Gastroesophageal sphincter (tissue), 3 donors: ENCODE data around the gene SLIT3.

Experiments used
- CTCF ChIP-seq, 4 experiments: fragments of 200-600 bp in 2 of 4; fragments of 450-650 bp in 2 of 4; sonication (generic) in 1 of 4; IDR thresholded peaks; one replicate each; pipeline ENCODE4 v1.5.1; 2017 to 2019; ENCODE audit warnings: antibody characterized with exemption in 4 of 4, mild to moderate bottlenecking in 2 of 4, moderate library complexity in 2 of 4
- EP300 ChIP-seq: sonication (generic); formaldehyde crosslinking; IDR thresholded peaks from one replicate; pipeline ENCODE4 v1.6.1; 2017; ENCODE audit warnings: antibody characterized with exemption, mild to moderate bottlenecking
- POLR2A ChIP-seq, 2 donors: fragments of 450-650 bp; IDR thresholded peaks; one replicate each; pipeline ENCODE4 v1.6.1; 2017; ENCODE audit warnings: antibody characterized with exemption in 2 of 2, mild to moderate bottlenecking in 2 of 2, moderate library complexity in 1 of 2
- POLR2AphosphoS5 ChIP-seq: sonication (generic); formaldehyde crosslinking; IDR thresholded peaks from one replicate; pipeline ENCODE4 v1.6.1; 2017; ENCODE audit warnings: antibody characterized with exemption

GRCh38 chr5:169079697-169080096 lies 221.2 kb downstream of the SLIT3 start:
- TF ChIP-seq CTCF (IDR thresholded peaks at IDR 0.05) (no peak), POLR2A (IDR thresholded peaks at IDR 0.05) (no peak), EP300 (no peak), POLR2AphosphoS5 (no peak)
